Activated CD4-positive, alpha-beta T cell treated with anti-CD3 and anti-CD28 coated beads, Interleukin-2, amount 10 ng/mL, durations not matched to agents 24 days and 14 days (primary cell): ENCODE results near the gene RFPL2. TPM values are rescaled to one million over a fixed set of nuclear protein-coding genes. Genes with fewer than 3 reads are reported as not detected.
A peak's percentile ranks its signal among the peaks of the same experiment; 100 is the strongest.

Experiments used
- DNase-seq: peaks from one replicate; pipeline ENCODE4 v3.0.0; 2022
- H3K27ac Mint-ChIP-seq: one replicate; pipeline ENCODE4 v1.8.0; 2022; ENCODE audit warnings: mild to moderate bottlenecking, mixed read lengths
- H3K27me3 Mint-ChIP-seq: one replicate; pipeline ENCODE4 v1.8.0; 2022; ENCODE audit warnings: mixed read lengths
- H3K36me3 Mint-ChIP-seq: one replicate; pipeline ENCODE4 v1.8.0; 2022; ENCODE audit warnings: low read depth, mild to moderate bottlenecking, mixed read lengths
- H3K4me1 Mint-ChIP-seq: one replicate; pipeline ENCODE4 v1.8.0; 2021; ENCODE audit warnings: mixed read lengths
- H3K4me3 Mint-ChIP-seq: one replicate; pipeline ENCODE4 v1.8.0; 2022; ENCODE audit warnings: mild to moderate bottlenecking, moderate library complexity, mixed read lengths
- H3K9me3 Mint-ChIP-seq: one replicate; pipeline ENCODE4 v1.8.0; 2021; ENCODE audit warnings: mixed read lengths
- intact Hi-C: fragments of 100-400 bp; cut with micrococcal nuclease; formaldehyde crosslinking; loops from one replicate; pipeline ENCODE4 v1.15.1; 2023
- total RNA-seq: library from RNA; stranded (reverse); gene quantifications from 2 replicates; pipeline ENCODE4 v1.2.3, GENCODE V29; 2022

RFPL2 gene
- total RNA-seq, 1 donor from 2014 or later: not detected

DNA sequence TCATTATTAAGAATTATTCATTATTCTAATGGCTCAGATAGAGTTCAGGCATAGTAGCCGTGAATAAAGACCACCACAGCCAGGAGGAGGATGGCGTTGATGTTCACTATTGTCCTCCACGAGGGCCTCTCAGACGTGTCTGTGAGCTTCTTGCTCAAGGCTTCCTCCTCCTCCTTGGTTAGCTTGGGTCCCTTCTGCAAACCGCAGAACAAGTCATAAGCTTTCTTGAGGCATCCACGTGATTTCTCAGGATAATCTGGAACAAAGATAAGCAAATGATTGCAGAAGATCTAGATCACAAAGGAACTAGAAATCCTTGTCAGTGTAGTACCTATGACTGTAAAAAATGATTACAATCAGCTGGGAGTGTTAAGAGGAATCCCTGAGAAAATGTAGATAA is 13.6 kb upstream of the RFPL2 start:
- no peak overlapping the region for H3K4me3 Mint-ChIP-seq
- no peaks in the 10 kb centered on the region for H3K36me3 Mint-ChIP-seq
- H3K27me3 Mint-ChIP-seq: peaks cover 34% of the 10 kb centered on the region
- H3K9me3 Mint-ChIP-seq: no peaks in the 10 kb centered on the region
- no peak overlapping the region for H3K27ac Mint-ChIP-seq
- peak; percentile 53 for DNase-seq
- intact Hi-C loops: no loop called here
- no peaks in the 10 kb centered on the region for H3K4me1 Mint-ChIP-seq

DNA sequence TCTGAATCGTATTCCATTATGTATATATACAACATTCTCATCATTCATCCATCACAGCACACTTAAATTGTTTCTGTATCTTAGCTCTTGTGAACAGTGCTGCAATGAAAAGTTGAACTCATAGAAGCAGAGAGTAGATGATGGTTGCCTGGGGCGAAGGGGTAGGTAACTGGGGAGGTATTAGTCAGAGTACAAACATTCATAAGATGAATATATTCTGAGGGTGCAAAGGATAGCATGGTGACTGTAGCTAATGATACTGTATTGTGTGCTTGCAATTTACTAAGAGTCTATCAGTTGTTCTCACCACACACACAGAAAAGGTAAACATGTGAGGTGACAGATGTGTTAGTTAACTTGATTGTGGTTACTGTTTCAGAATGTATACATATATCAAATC is 12.6 kb upstream of the RFPL2 start:
- Mint-ChIP-seq H3K9me3 (no peaks in the 10 kb centered on the region), H3K27me3 (peaks cover 30% of the 10 kb centered on the region), H3K36me3 (no peaks in the 10 kb centered on the region), H3K4me3 (no peak overlapping the region), H3K27ac (no peak overlapping the region), H3K4me1 (no peaks in the 10 kb centered on the region)
- intact Hi-C loops: no loop called here
- DNase-seq: no peak

DNA sequence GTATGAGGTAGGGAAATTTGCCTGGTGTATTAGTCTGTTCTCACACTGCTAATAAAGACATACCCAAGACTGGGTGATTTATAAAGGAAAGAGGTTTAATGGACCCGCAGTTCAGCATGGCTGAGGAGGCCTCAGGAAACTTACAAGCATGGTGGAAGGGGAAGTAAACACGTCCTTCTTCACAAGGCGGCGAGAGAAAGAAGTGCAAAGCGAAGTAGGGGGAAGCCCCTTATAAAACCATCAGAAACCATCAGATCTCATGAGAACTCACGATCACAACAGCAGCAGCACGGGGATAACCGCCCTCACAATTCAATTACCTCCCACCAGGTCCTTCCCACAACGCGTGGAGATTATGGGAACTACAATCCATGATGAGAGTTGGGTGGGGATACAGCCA is 12.0 kb upstream of the RFPL2 start:
- no peaks in the 10 kb centered on the region for H3K4me1 Mint-ChIP-seq
- no peak overlapping the region for H3K27ac Mint-ChIP-seq
- peaks cover 28% of the 10 kb centered on the region for H3K27me3 Mint-ChIP-seq
- H3K36me3 Mint-ChIP-seq: no peaks in the 10 kb centered on the region
- intact Hi-C loops: no loop called here
- no peak overlapping the region for H3K4me3 Mint-ChIP-seq
- no peaks in the 10 kb centered on the region for H3K9me3 Mint-ChIP-seq
- DNase-seq: no peak

DNA sequence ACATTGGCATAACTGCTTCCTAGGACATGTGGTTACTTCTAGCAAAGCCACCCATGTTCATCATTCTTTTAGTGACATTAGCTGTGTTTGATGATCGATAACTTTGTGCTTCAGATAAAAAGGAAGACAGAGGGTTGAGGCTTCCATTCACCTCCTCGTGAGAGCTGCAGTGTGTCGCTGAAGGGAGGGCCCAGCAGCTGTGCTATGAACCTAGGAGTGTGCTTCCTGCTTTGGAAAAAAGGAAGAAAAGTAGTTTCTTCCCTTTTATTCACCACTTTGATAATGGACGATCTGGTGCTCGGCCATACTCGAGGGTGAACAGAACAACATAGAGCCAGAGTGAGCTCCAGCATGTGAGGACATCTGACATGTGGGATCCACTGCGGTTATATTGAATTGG is 6.1 kb upstream of the RFPL2 start:
- no peaks in the 10 kb centered on the region for H3K36me3 Mint-ChIP-seq
- H3K4me1 Mint-ChIP-seq: peaks cover 5% of the 10 kb centered on the region
- H3K9me3 Mint-ChIP-seq: no peaks in the 10 kb centered on the region
- H3K27ac Mint-ChIP-seq: no peak overlapping the region
- peaks cover 3% of the 10 kb centered on the region for H3K27me3 Mint-ChIP-seq
- peak; percentile 37 for DNase-seq
- no peak overlapping the region for H3K4me3 Mint-ChIP-seq
- intact Hi-C loops: no loop called here

DNA sequence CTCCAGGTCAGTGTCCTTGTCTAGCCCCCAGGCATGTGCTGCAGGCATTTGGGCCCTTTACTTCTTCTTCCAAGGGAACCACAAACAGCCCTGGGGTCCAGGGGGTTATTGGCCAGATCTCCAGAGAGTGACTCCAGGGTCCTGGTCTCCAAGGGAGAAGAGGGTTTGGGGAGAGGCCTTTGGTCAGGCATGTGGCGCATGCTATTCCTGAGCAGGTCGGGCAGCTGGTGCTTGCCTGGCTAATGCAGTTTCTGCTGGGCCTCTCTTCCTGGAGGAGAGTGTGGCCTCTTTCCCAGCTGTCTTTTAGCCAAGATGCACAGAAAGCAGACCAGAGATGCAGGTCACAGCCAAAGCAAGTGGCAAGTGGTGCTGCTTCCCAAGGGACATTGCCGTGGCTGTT is 3.8 kb upstream of the RFPL2 start:
- no peaks in the 10 kb centered on the region for H3K36me3 Mint-ChIP-seq

DNA sequence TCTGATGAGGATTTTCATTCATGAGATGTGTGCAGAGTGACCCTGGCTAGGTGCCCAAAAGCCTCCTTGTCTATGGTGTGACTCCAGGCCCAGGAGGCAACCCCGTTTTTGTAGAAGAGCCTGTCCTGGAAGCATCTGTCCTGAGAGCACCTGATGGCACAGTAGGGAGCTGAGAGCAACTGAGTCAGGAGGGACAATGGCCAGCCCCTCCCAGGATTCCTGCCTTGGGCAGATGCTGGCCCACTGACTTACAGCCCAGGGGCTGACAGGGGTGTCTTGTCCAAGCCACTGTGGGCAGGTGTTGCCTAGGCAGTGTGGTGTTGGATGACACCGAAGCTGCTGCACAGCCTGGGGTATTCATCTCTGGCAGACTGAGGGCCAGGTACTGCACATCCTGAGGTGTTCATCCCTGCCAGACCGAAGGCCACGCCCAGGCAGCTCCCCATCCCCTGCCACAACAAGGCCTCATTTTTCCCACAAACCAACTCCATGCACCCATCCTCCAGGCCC is 3.2 kb upstream of the RFPL2 start:
- DNase-seq: peak; percentile 51
- intact Hi-C loops: loop anchor here (2.0 to 5.0 kb wide), 3 partner anchors 106 to 264 kb away; partner anchors contain the start of gene FBXO7
- Mint-ChIP-seq H3K27me3 (peaks cover 12% of the 10 kb centered on the region), H3K36me3 (no peaks in the 10 kb centered on the region), H3K9me3 (no peaks in the 10 kb centered on the region), H3K27ac (no peak overlapping the region), H3K4me3 (no peak overlapping the region), H3K4me1 (peaks cover 12% of the 10 kb centered on the region)

More for the DNA sequence above, 3.8 kb upstream of the RFPL2 start:
- Mint-ChIP-seq H3K27me3 (peaks cover 6% of the 10 kb centered on the region), H3K4me3 (no peak overlapping the region), H3K9me3 (no peaks in the 10 kb centered on the region), H3K27ac (no peak overlapping the region), H3K4me1 (peaks cover 8% of the 10 kb centered on the region)
- intact Hi-C loops: loop anchor here (5.0 kb wide), 2 partner anchors 106 to 264 kb away; partner anchors contain the start of gene FBXO7
- DNase-seq: no peak

DNA sequence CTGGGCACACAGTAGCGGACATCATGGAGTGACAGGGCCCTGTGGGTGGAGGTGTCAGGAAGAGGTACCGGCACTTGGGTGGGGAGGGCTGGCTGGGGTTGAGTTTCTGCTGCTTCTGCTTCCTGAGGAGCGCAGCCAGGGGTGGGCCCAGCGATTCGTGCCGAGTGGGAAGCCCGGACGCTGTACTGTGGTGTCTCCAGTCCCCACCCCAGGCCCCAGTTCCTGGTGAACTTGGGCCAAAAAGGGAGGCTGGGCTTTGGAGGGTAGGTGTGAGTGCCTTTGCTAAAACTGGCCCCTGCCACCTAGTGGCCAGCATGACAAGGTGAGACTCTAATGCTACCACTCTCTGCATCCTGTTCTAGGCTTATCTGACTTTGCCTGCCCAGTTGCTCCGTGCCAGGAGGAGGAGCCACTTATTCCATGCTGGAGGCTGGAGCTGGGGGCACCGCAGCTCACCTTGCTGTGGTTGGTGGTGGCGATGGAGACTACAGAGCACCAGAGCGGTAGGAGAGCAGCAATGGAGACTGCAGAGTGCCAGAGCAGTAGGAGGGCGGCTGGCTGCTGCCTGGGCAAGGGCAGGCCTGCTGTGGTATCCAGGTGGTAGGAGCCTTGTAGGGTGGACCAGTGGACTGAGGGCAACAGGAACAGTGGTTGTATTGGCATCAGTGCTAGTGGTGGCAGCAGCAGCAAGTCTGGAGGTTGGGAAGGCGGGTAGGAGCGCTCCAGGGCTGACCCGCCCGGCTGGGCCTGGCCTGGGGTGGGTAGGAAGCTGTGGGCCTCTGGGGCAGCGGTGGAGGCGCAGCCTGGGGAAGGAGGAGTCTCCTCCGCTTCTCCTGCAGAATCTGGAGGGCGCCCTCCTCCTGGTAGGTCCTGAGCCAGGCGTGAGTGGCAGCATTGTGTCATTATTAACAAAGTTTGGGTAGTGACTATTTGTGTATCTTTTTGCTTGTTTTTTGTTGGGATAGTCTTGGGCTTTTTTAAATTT is 2.2 kb upstream of the RFPL2 start:
- Mint-ChIP-seq H3K27me3 (peaks cover 18% of the 10 kb centered on the region), H3K9me3 (no peaks in the 10 kb centered on the region), H3K36me3 (no peaks in the 10 kb centered on the region), H3K4me3 (no peak overlapping the region), H3K27ac (peak overlapping the region; percentile 29), H3K4me1 (peaks cover 15% of the 10 kb centered on the region)
- DNase-seq: peak; percentile 84
- intact Hi-C loops: loop anchor here (2.0 to 5.0 kb wide), 3 partner anchors 105 to 265 kb away; partner anchors contain the start of gene FBXO7

DNA sequence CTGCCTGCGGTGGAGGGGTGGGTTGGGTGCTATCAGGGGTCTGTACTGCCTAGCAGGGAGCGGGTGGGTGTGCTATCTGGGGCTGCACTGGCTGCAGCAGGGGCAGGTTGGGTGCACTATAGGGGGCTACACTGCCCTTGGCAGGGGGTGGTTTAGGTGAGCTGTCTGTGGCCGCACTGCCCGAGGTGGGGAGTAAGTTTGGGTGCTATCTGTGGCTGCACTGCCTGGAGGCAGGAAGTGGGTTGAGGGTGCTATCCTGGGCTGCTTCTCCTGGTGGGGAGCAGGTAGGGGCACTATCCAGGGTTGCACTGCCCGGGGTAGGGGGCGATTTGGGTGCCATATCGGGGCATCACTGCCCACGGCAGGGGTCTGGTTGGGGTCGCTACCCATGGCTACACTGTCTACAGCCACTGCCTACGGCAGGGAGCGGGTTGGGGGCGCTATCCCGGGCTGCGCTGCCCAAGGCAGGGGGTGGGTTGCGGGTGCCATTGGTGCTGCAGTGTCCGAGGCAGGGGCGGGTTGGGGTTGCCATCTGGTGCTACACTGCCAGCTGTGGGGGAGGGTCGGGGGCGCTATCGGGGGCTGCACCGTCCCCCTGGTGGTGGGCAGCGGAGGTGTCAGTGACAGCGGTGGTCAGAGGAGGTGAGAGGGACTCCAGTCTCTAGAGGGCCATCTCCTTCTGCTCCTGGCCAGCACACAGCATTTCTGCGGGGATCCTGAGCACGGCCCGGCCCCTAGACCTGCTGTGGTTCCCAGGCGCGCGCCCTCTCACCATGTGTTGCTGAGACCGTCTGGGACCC is 1.3 kb upstream of the RFPL2 start:
- intact Hi-C loops: loop anchor here (2.0 to 5.0 kb wide), 3 partner anchors 104 to 266 kb away; partner anchors contain the start of gene FBXO7
- DNase-seq: peak; percentile 59
- peak overlapping the region; percentile 29 for H3K27ac Mint-ChIP-seq
- no peaks in the 10 kb centered on the region for H3K36me3 Mint-ChIP-seq
- H3K9me3 Mint-ChIP-seq: no peaks in the 10 kb centered on the region
- H3K4me3 Mint-ChIP-seq: no peak overlapping the region
- peaks cover 19% of the 10 kb centered on the region for H3K4me1 Mint-ChIP-seq
- H3K27me3 Mint-ChIP-seq: peaks cover 19% of the 10 kb centered on the region

DNA sequence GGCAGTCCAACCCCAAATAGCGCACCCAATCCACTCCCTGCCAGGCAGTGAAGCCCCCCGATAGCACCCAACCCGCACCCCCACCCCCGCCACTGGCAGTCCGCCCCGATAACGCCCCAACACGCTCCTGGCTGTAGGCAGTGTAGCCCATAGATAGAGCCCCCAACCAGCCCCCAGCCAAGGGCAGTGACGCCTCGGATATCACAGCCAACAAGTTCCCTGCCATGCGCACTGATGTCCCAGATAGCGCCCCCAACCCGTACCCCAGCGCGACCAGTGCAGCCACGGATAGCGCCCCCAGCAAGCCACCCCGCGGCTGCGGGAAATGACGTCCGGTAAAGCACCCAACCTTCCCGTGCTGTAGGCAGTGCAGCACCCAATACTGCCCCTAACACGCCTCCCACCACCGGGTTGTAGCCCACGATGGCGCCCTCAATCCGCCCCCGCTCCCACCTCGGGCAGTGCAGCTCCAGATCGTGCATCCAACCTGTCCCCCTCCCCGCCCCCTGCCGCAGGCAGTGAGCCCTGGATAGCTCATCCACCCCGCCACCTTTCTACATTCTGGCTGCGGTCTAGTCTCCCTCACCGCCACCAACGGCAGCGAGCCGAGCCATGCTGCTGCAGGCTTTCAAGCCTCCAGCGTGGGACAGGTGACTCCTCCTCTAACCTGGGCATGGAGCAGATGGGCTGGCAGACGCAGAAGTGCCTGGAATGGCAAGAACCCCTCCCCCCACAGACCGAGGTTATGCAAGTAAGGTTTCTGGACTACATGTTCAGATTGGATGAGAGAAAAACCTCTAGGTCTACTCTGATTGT is 625 bp downstream of the RFPL2 start:
- H3K4me1 Mint-ChIP-seq: peaks cover 24% of the 10 kb centered on the region
- peak overlapping the region; percentile 68 for H3K4me3 Mint-ChIP-seq
- H3K36me3 Mint-ChIP-seq: no peaks in the 10 kb centered on the region
- DNase-seq: peak; percentile 61
- no peaks in the 10 kb centered on the region for H3K9me3 Mint-ChIP-seq
- peaks cover 19% of the 10 kb centered on the region for H3K27me3 Mint-ChIP-seq
- intact Hi-C loops: no loop called here
- no peak overlapping the region for H3K27ac Mint-ChIP-seq

DNA sequence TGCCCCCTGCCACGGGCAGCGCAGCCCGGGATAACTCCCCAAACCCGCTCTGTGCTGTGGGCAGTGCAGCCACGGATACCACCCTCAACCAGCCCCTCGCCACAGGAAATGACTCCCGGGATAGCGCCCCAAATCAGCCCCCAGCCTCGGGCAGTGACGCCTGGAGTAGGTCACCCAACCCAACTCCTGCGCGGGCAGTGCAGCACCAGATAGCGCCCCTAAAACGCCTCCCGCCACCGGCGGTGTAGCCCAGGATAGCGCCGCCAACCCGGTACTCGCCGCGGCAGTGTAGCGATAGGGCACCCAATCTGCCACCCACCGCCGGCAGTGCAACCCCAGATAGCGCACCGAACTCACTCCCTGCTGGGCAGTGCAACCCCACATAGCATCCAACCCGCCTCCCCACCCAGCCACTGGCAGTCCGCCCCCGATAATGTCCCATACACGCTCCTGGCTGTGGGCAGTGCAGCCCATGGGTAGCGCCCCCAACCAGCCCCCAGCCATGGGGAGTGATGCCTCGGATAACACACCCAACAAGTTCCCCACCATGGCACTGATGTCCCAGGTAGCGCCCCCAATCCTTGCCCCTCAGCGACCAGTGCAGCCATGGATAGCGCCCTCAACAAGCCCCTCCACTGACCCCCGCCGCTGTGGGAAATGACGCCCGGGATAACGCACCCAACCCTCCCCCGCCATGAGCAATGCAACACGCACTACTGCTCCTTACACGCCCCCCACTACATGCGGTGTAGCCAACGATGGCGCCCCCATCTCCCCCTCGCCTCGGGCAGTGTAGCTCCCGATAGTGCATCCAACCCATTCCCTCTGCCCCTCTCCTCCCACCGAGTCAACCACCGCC is 1.5 kb downstream of the RFPL2 start:
- DNase-seq: no peak
- H3K36me3 Mint-ChIP-seq: no peaks in the 10 kb centered on the region
- peak overlapping the region; percentile 68 for H3K4me3 Mint-ChIP-seq
- H3K9me3 Mint-ChIP-seq: no peaks in the 10 kb centered on the region
- H3K27me3 Mint-ChIP-seq: peaks cover 19% of the 10 kb centered on the region
- intact Hi-C loops: loop anchor here (2.0 kb wide), 1 partner anchor 61 kb away; no protein-coding TSS in a partner anchor
- peaks cover 24% of the 10 kb centered on the region for H3K4me1 Mint-ChIP-seq
- no peak overlapping the region for H3K27ac Mint-ChIP-seq

DNA sequence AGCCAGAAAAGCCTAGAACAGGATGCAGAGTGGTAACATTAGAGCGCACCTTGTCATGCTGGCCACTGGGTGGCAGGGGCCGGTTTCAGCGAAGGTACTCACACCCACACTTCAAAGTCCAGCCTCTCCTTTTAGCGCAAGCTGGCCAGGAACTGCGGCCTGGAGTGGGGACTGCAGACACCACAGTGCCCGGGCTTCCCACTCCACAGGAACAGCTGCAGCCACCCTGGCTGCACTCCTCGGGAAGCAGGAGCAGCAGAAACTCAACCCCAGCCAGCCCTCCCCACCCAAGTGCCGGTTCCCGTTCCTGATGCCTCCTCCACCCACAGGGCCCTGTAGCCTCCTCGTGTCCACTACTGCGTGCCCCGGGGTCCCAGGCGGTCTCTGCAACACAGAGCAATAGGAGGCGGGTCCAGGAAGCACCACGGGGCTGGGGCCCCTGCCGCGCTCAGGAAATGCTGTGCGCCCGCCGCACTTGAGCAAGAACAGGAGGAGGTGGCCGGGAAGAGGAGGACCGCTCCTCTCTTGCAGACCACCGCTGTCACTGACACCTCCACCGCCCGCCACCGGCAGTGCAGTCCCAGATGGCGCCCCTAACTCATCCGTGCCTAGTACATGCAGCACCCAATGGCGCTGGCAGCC is 2.2 kb downstream of the RFPL2 start:
- H3K4me3 Mint-ChIP-seq: peak overlapping the region; percentile 68
- H3K9me3 Mint-ChIP-seq: no peaks in the 10 kb centered on the region
- DNase-seq: peak; percentile 77
- H3K27ac Mint-ChIP-seq: no peak overlapping the region
- intact Hi-C loops: loop anchor here (2.0 kb wide), 1 partner anchor 60 kb away; no protein-coding TSS in a partner anchor
- H3K4me1 Mint-ChIP-seq: peaks cover 24% of the 10 kb centered on the region
- peaks cover 19% of the 10 kb centered on the region for H3K27me3 Mint-ChIP-seq
- H3K36me3 Mint-ChIP-seq: no peaks in the 10 kb centered on the region

DNA sequence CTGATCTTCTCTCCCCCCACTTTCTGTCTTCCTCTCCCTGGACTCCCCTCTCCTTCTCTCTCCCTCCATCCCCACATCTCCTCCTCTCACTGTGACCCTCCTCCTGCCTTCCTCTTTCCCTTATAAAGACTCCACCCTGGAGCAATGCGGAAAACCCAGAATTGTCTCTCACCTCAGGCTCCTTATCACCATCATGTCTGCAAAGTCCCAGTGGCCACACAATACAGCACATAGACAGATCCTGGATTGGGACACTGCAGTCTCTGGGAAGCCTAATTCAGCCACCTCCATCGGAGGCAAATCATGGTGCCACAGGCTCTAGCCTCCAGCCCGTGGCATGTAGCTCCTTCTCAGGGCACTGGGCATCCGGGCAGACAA is 2.7 kb downstream of the RFPL2 start:
- H3K4me1 Mint-ChIP-seq: peaks cover 24% of the 10 kb centered on the region
- intact Hi-C loops: loop anchor here (2.0 kb wide), 1 partner anchor 59 kb away; no protein-coding TSS in a partner anchor
- DNase-seq: no peak
- peak overlapping the region; percentile 49 for H3K27ac Mint-ChIP-seq
- peak overlapping the region; percentile 68 for H3K4me3 Mint-ChIP-seq
- no peaks in the 10 kb centered on the region for H3K9me3 Mint-ChIP-seq
- H3K36me3 Mint-ChIP-seq: no peaks in the 10 kb centered on the region
- peaks cover 19% of the 10 kb centered on the region for H3K27me3 Mint-ChIP-seq
